Activated T-helper 2 cell treated with anti-CD3 and anti-CD28 coated beads, Interferon-gamma antibody, Interleukin-2, Interleukin-4, amounts not matched to agents 10 μg/mL and 5 μg/mL and 100 μg/mL, durations not matched to agents 14 hours and 24 hours and 36 hours (primary cell): ENCODE results near the gene RPL36AL. TPM values are rescaled to one million over a fixed set of nuclear protein-coding genes. Genes with fewer than 3 reads are reported as not detected.
"Not testable (repeated sequence)": the region's sequence is repeated elsewhere in the genome, so short reads cannot be mapped to it uniquely, and the experiment has no call there.

Experiments
- DNase-seq: peaks from one replicate; pipeline ENCODE4 v3.0.0; 2021; ENCODE audit warnings: low spot score
- H3K27ac Mint-ChIP-seq: one replicate; pipeline ENCODE4 v1.8.0; 2021; ENCODE audit warnings: mixed read lengths
- H3K27me3 Mint-ChIP-seq: one replicate; pipeline ENCODE4 v1.8.0; 2021; ENCODE audit warnings: low read depth, mixed read lengths
- H3K36me3 Mint-ChIP-seq: one replicate; pipeline ENCODE4 v1.8.0; 2021; ENCODE audit warnings: low read depth, mixed read lengths
- H3K4me1 Mint-ChIP-seq: one replicate; pipeline ENCODE4 v1.8.0; 2021; ENCODE audit warnings: low read depth, mixed read lengths
- H3K4me3 Mint-ChIP-seq: one replicate; pipeline ENCODE4 v1.8.0; 2021; ENCODE audit warnings: low read depth, mild to moderate bottlenecking, moderate library complexity, mixed read lengths
- H3K9me3 Mint-ChIP-seq: one replicate; pipeline ENCODE4 v1.8.0; 2021; ENCODE audit warnings: mixed read lengths
- intact Hi-C: fragments of 100-400 bp; cut with micrococcal nuclease; formaldehyde crosslinking; loops from one replicate; pipeline ENCODE4 v1.15.1; 2023
- total RNA-seq: library from RNA; stranded (reverse); gene quantifications from 2 replicates; pipeline ENCODE4 v1.2.3, GENCODE V29; 2022

RPL36AL gene
- total RNA-seq = 278 and 292 TPM in 2 replicates

GRCh38 chr14:49620182-49621113 lies at the start of gene RPL36AL, which contains the start of gene MGAT2:
TSS of gene RPL36AL (minus strand) at chr14:49620626. CDS start at chr14:49619104, 1,522 bp downstream.
TSS of gene MGAT2 (plus strand) at chr14:49620799. CDS start at chr14:49621269, 470 bp downstream.
- peak; percentile 96 for DNase-seq
- Mint-ChIP-seq H3K9me3 (no peaks in the 10 kb centered on the region), H3K4me1 (peaks cover 44% of the 10 kb centered on the region), H3K36me3 (peaks cover 81% of the 10 kb centered on the region), H3K27me3 (no peaks in the 10 kb centered on the region), H3K4me3 (peak within 1 kb of the TSS; percentile 91), H3K27ac (peak within 1 kb of the TSS; percentile 94)
- intact Hi-C loops = loop anchor here (1.0 to 10.0 kb wide), 8 partner anchors 14 to 904 kb away; partner anchors contain the start of genes LRR1, RPS29, SOS2 and VCPKMT

GRCh38 chr14:49659526-49660455 lies 39.4 kb upstream of the RPL36AL start:
- Mint-ChIP-seq H3K4me3 (no peak overlapping the region), H3K4me1 (peaks cover 3% of the 10 kb centered on the region), H3K9me3 (no peaks in the 10 kb centered on the region), H3K27ac (no peak overlapping the region), H3K27me3 (no peaks in the 10 kb centered on the region), H3K36me3 (peaks cover 22% of the 10 kb centered on the region)
- intact Hi-C loops = no loop called here
- no peak for DNase-seq

- DNase-seq, H3K9me3 Mint-ChIP-seq, H3K4me3 Mint-ChIP-seq, H3K27ac Mint-ChIP-seq, H3K4me1 Mint-ChIP-seq, H3K27me3 Mint-ChIP-seq, intact Hi-C loops: not testable (repeated sequence)
- peaks cover 17% of the 10 kb centered on the region for H3K36me3 Mint-ChIP-seq
Observed at GRCh38 chr14:49657500-49657899, 37.1 kb upstream of the RPL36AL start.

GRCh38 chr14:49654511-49654910 lies 34.1 kb upstream of the RPL36AL start:
- intact Hi-C loops = no loop called here
- Mint-ChIP-seq H3K27me3 (no peaks in the 10 kb centered on the region), H3K27ac (no peak overlapping the region), H3K36me3 (peaks cover 15% of the 10 kb centered on the region), H3K9me3 (no peaks in the 10 kb centered on the region), H3K4me1 (no peaks in the 10 kb centered on the region), H3K4me3 (no peak overlapping the region)
- DNase-seq = no peak

- peaks cover 15% of the 10 kb centered on the region for H3K36me3 Mint-ChIP-seq
- H3K4me3 Mint-ChIP-seq = no peak overlapping the region
- H3K4me1 Mint-ChIP-seq = no peaks in the 10 kb centered on the region
- no peaks in the 10 kb centered on the region for H3K27me3 Mint-ChIP-seq
- no peak for DNase-seq
- no peak overlapping the region for H3K27ac Mint-ChIP-seq
- no peaks in the 10 kb centered on the region for H3K9me3 Mint-ChIP-seq
- intact Hi-C loops = no loop called here
Observed at GRCh38 chr14:49653508-49653907, 33.1 kb upstream of the RPL36AL start.

GRCh38 chr14:49642163-49642562 lies 21.7 kb upstream of the RPL36AL start:
- H3K9me3 Mint-ChIP-seq = no peaks in the 10 kb centered on the region
- no peaks in the 10 kb centered on the region for H3K27me3 Mint-ChIP-seq
- DNase-seq = no peak
- H3K36me3 Mint-ChIP-seq = peaks cover 59% of the 10 kb centered on the region
- H3K4me1 Mint-ChIP-seq = peaks cover 30% of the 10 kb centered on the region
- intact Hi-C loops = no loop called here
- no peak overlapping the region for H3K4me3 Mint-ChIP-seq
- peak overlapping the region; percentile 30 for H3K27ac Mint-ChIP-seq

GRCh38 chr14:49641697-49642129 lies 21.3 kb upstream of the RPL36AL start:
- peaks cover 32% of the 10 kb centered on the region for H3K4me1 Mint-ChIP-seq
- no peaks in the 10 kb centered on the region for H3K9me3 Mint-ChIP-seq
- intact Hi-C loops = no loop called here
- no peaks in the 10 kb centered on the region for H3K27me3 Mint-ChIP-seq
- peaks cover 59% of the 10 kb centered on the region for H3K36me3 Mint-ChIP-seq
- H3K27ac Mint-ChIP-seq = peak overlapping the region; percentile 30
- H3K4me3 Mint-ChIP-seq = no peak overlapping the region
- no peak for DNase-seq

- Mint-ChIP-seq H3K36me3 (peaks cover 61% of the 10 kb centered on the region), H3K27me3 (no peaks in the 10 kb centered on the region), H3K4me1 (peaks cover 37% of the 10 kb centered on the region), H3K9me3 (no peaks in the 10 kb centered on the region), H3K27ac (peak overlapping the region; percentile 3), H3K4me3 (no peak overlapping the region)
- intact Hi-C loops = no loop called here
- DNase-seq = no peak
Observed at GRCh38 chr14:49640540-49641417, 20.4 kb upstream of the RPL36AL start.

- H3K4me1 Mint-ChIP-seq = peaks cover 39% of the 10 kb centered on the region
- no peaks in the 10 kb centered on the region for H3K27me3 Mint-ChIP-seq
- intact Hi-C loops = no loop called here
- peaks cover 57% of the 10 kb centered on the region for H3K36me3 Mint-ChIP-seq
- no peaks in the 10 kb centered on the region for H3K9me3 Mint-ChIP-seq
- no peak for DNase-seq
- no peak overlapping the region for H3K27ac Mint-ChIP-seq
- peak overlapping the region; percentile 18 for H3K4me3 Mint-ChIP-seq
Observed at GRCh38 chr14:49637534-49638078, 17.2 kb upstream of the RPL36AL start.

GRCh38 chr14:49636866-49637265 lies 16.4 kb upstream of the RPL36AL start:
- H3K4me1 Mint-ChIP-seq = peaks cover 35% of the 10 kb centered on the region
- H3K27ac Mint-ChIP-seq = peak overlapping the region; percentile 33
- peaks cover 50% of the 10 kb centered on the region for H3K36me3 Mint-ChIP-seq
- no peaks in the 10 kb centered on the region for H3K9me3 Mint-ChIP-seq
- intact Hi-C loops = no loop called here
- no peak for DNase-seq
- no peaks in the 10 kb centered on the region for H3K27me3 Mint-ChIP-seq
- H3K4me3 Mint-ChIP-seq = peak overlapping the region; percentile 71

GRCh38 chr14:49634547-49635334 lies 14.3 kb upstream of the RPL36AL start, which contains the start of gene DNAAF2:
TSS of gene DNAAF2 (minus strand) at chr14:49635244. CDS start at chr14:49635149, 95 bp downstream.
- Mint-ChIP-seq H3K4me1 (peaks cover 33% of the 10 kb centered on the region), H3K27me3 (no peaks in the 10 kb centered on the region), H3K36me3 (peaks cover 44% of the 10 kb centered on the region), H3K9me3 (no peaks in the 10 kb centered on the region), H3K4me3 (peak within 1 kb of the TSS; percentile 99), H3K27ac (peak within 1 kb of the TSS; percentile 98)
- peak; percentile 60 for DNase-seq
- intact Hi-C loops = loop anchor here (1.0 to 5.0 kb wide), 7 partner anchors 14 to 678 kb away; partner anchors contain the start of genes DMAC2L, KLHDC1, KLHDC2 and L2HGDH
